ENCODE measurements around the gene CFAP69.
"Not testable (repeated sequence)": the region's sequence is repeated elsewhere in the genome, so short reads cannot be mapped to it uniquely, and the experiment has no call there.

The CFAP69 gene

DNA sequence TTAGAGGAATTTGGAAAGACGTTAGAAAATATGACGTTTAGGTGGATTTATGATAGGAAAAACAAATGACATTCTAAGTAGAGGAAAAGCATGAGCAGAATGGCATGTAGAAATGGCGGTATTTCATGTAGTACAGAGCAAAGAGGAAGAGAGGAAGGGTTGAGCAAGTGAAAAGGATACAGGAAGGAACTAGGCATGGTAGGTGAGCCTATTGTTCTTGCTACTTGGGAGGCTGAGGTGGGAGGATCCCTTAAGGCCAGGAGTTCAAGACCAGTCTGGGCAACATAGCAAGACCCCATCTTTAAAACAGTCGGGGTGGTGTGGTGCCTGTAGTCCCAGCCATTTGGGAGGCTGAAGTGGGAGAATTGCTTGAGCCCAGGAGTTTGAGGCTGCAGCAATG lies 102.8 kb downstream of the CFAP69 start:
- DNase-seq = no peak

DNA sequence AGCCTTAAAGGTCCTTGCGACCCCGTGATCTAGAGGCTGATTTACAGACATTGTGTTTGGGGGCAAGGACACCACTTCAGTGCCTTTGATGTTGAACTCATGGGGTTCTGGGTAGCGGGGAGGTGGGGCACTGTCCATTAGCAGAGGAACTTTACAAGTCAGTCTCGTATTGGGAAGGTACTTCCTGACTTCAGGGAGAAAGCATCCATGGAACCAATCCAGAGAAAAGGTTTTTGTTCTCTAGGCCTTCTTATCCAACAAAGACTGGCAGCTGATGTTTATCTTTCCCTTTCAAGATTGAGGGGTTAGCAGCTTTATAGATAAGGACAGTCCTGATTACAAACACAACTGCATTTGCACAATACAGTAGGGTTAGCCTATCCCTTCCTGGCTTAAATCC lies 104.3 kb downstream of the CFAP69 start:
- no peak for DNase-seq

DNA sequence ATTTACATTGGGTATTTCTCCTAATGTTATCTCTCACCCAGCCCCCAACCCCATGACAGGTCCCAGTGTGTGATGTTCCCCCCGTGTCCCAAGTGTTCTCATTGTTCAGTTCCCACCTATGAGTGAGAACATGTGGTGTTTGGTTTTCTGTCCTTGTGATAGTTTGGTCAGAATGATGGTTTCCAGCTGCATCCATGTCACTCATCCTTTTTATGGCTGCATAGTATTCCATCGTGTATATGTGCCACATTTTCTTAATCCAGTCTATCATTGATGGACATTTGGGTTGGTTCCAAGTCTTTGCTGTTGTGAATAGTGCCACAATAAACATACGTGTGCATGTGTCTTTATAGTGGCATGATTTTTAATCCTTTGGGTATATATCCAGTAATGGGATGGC lies 105.1 kb downstream of the CFAP69 start:
- not testable (repeated sequence) for DNase-seq

DNA sequence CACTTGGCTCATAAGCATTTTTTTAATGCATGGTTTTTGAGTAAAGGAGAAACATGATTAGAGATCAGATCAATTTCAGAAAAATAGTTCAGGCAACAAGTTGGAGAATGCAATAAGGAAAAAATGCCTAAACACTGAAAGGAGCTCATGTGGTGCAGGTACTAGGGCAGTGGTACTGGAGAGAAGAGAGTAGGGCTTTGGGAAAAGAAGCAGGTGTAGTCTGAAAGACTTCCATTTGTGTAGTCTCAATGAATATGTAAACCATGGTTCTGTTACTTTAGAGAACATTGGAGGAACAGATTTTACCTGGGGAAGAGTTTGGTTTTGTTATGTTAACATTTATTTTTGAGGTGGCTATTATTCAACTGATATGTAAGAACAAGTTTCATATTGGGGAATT lies 107.0 kb downstream of the CFAP69 start:
- no peak for DNase-seq
